ENCODE results near the gene KAT6B. TPM values are rescaled to one million over a fixed set of nuclear protein-coding genes. Genes with fewer than 3 reads are reported as not detected.

The KAT6B gene
- total and polyA plus RNA-seq, 2 of the 8 experiments (the other 6 are each of a cell fraction or from before 2014, with no cell fraction given) = 7.3 to 30.8 TPM

- Histone ChIP-seq H3K4me2 (ENCODE audit: insufficient read depth in 1 of 2, low read depth in 2 of 2, low read length in 2 of 2) (peak overlapping the region; percentile 93 to 96), H3K9me3 (ENCODE audit: insufficient read depth in 2 of 2, low read depth in 1 of 2, low read length in 1 of 2) (no peaks in the 10 kb centered on the region), H3K4ac (replicated peaks; ENCODE audit: insufficient read length, low read depth, low read length) (peak overlapping the region; percentile 36), H2BK20ac (ENCODE audit: low read length) (0 out of 2 replicates have a peak overlapping the region, but pooled peaks have one; percentile 32), H3K14ac (ENCODE audit: insufficient read length) (peak overlapping the region; percentile 98), H3K79me1 (ENCODE audit: low read depth, low read length) (peaks cover 6% of the 10 kb centered on the region), H3K23me2 (ENCODE audit: low read depth, low read length) (peaks cover 14% of the 10 kb centered on the region), H3K4me3 (ENCODE audit: extremely low read depth in 1 of 4, insufficient read depth in 2 of 4, low read depth in 3 of 4, low read length in 4 of 4) (peak overlapping the region; percentile 65 to 98 (median 76)), H2AFZ (ENCODE audit: low read length) (0 out of 2 replicates have a peak overlapping the region, but pooled peaks have one; percentile 74), H3K18ac (ENCODE audit: extremely low read depth, low read length) (peak overlapping the region; percentile 71), H4K91ac (replicated peaks; ENCODE audit: insufficient read length, low read length) (peak overlapping the region; percentile 45), H3K23ac (ENCODE audit: insufficient read length) (no peak overlapping the region), H2AK5ac (ENCODE audit: low read depth, low read length) (peak overlapping the region; percentile 55; the same call in 1 of the 2 replicates), H2BK5ac (ENCODE audit: low read depth, low read length) (peak overlapping the region; percentile 47; the same call in 1 of the 2 replicates), H3K27me3 (replicated peaks in 1 of 4; ENCODE audit: control insufficient read depth in 3 of 4, extremely low read depth in 1 of 4, insufficient read depth in 3 of 4, low read length in 3 of 4) (no peaks in the 10 kb centered on the region), H3K27ac (ENCODE audit: low read depth, low read length) (no peak overlapping the region), H2BK120ac (replicated peaks; ENCODE audit: low read depth, low read length) (no peak overlapping the region), H3K4me1 (replicated peaks in 1 of 4; ENCODE audit: control insufficient read depth in 3 of 4, insufficient read depth in 4 of 4, low read length in 3 of 4) (peaks cover 3 to 8% (median 5%) of the 10 kb centered on the region in 4 experiments), H2BK15ac (ENCODE audit: low read length) (0 out of 2 replicates have a peak overlapping the region, but pooled peaks have one; percentile 72), H4K5ac (ENCODE audit: insufficient read length, low read depth, low read length) (peak overlapping the region; percentile 31), H2BK12ac (ENCODE audit: low read depth, low read length) (no peak overlapping the region), H3K79me2 (ENCODE audit: control insufficient read depth in 1 of 2, insufficient read depth in 2 of 2, low read length in 2 of 2) (peaks cover 6 to 40% of the 10 kb centered on the region in 2 experiments), H3K56ac (replicated peaks; ENCODE audit: insufficient read length, low read depth, low read length) (peak overlapping the region; percentile 73), H4K8ac (ENCODE audit: extremely low read depth, insufficient read depth, low read length) (0 out of 2 replicates have a peak overlapping the region, but pooled peaks have one; percentile 69), H3K36me3 (ENCODE audit: control insufficient read depth in 2 of 4, insufficient read depth in 4 of 4, low read length in 3 of 4) (no peaks in the 10 kb centered on the region), H4K20me1 (replicated peaks in 1 of 2; ENCODE audit: control insufficient read depth in 1 of 2, insufficient read depth in 2 of 2, low read length in 2 of 2) (no peaks in the 10 kb centered on the region), H3K9ac (replicated peaks in 1 of 4; ENCODE audit: extremely low read depth in 1 of 4, low read depth in 3 of 4, low read length in 3 of 4) (peak overlapping the region in 3 of 4 experiments; percentile 56 to 83 (median 63); a peak in 6 of 7 replicates)
- FAIRE-seq = no peak
- CTCF ChIA-PET (ENCODE audit: partially characterized antibody) = interaction anchor here (1.2 kb wide), 1 partner anchor 194 kb away, joined by 3 read pairs; no protein-coding TSS in a partner anchor
- peak in 1 of 2 experiments; percentile 76 for DNase-seq (ENCODE audit: low read depth in 1 of 2, low spot score in 2 of 2)
- POLR2A ChIA-PET (ENCODE audit: partially characterized antibody) = interaction anchor here (0.5 to 1.3 kb wide), 6 partner anchors 14 to 522 kb away, joined by 3 to 5 read pairs (median 4); no protein-coding TSS in a partner anchor
- 10% methylated on average over 9 of the region's 17 CpGs; no CpG with 5 or more reads in 1 of the 2 experiments for WGBS, 2 experiments (ENCODE audit: extremely low coverage in 1 of 2, insufficient coverage in 1 of 2, insufficient read length in 1 of 2, insufficient replicate concordance in 2 of 2, low coverage in 1 of 2, low lambda C conversion rate in 2 of 2, missing lambda C conversion rate in 1 of 2)
- no peak for TF ChIP-seq GABPA (IDR thresholded peaks at IDR 0.05; ENCODE audit: borderline replicate concordance, insufficient read depth, low read length)
- no peak for TF ChIP-seq CREB1 (IDR thresholded peaks at IDR 0.05)
- no peak for TF ChIP-seq USF2 (IDR thresholded peaks at IDR 0.05; ENCODE audit: low read length)
- TF ChIP-seq PHF8 (conservative IDR thresholded peaks at IDR 0.05; ENCODE audit: low read depth, low read length) = no peak
- no peak for TF ChIP-seq CTCF (IDR thresholded peaks at IDR 0.05; ENCODE audit: control extremely low read depth in 1 of 3, insufficient read depth in 1 of 3, low read depth in 1 of 3, low read length in 3 of 3)
- TF ChIP-seq MAX (IDR thresholded peaks at IDR 0.05) = 0 out of 2 replicates have a peak, but pooled peaks have one; percentile 13
- TF ChIP-seq EZH2 (IDR thresholded peaks at IDR 0.05; ENCODE audit: low read depth, low read length, severe bottlenecking) = no peak
- no peak for TF ChIP-seq MAFK (IDR thresholded peaks at IDR 0.05; ENCODE audit: low read depth, low read length)
These were observed 643 bp downstream of the KAT6B start for GRCh38 chr10:74827045-74827441.

All from H1 (cell line).